GM19468 (cell line): ENCODE results near the gene LRRN2.
"Not testable (repeated sequence)": the region's sequence is repeated elsewhere in the genome, so short reads cannot be mapped to it uniquely, and the experiment has no call there.

Source experiments
- ATAC-seq: cut with Tn5 transposase; IDR thresholded peaks from one replicate; pipeline ENCODE4 v1.9.1; 2021; ENCODE audit warnings: mild to moderate bottlenecking, moderate library complexity, moderate number of reproducible peaks; ENCODE audit not compliant: unreplicated experiment; ENCODE audit errors: extremely low read depth

Gene LRRN2

DNA sequence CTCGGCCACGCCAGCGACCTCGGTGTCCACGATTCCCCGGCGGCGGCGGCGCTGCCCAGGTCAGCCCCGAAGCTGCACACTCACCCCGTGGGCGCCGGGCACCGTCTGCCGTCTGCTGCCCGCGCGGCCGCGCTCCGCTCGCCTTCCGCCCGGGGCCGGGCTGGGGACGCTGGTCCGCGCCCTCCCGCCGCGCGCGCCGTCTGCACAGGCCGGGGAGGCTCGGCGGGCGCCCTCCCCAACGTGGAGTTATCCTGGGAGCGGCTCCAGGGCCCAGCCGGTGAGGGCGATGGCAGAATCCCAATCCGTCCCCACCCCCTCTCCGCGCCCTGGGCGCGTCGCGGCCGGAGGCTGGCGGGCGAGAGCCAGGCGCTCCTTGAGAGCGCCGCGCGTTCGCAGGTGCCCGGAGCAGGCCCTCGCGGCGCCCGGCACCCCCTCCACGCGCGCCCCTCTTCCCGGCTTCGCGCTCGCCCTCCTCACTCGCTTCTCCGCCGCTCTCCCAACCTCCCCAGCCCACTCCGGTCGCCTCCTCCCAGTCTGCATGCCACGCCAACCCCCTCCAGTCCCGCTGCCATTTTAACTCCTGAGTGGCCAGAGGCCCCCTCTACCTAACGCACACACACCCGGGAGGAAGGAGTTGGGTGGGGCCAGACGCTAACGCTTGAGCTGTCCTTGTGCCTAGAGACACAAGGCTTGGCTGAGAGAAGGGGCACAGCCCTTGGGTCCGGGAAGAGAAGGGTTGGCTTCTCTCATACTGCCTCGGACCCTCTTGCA is at the start of gene LRRN2:
Gene LRRN2 (minus strand): TSS at position 503 of the 771 bp plus-strand sequence. CDS start 65,746 bp downstream, outside the sequence.
- ATAC-seq: no peak

DNA sequence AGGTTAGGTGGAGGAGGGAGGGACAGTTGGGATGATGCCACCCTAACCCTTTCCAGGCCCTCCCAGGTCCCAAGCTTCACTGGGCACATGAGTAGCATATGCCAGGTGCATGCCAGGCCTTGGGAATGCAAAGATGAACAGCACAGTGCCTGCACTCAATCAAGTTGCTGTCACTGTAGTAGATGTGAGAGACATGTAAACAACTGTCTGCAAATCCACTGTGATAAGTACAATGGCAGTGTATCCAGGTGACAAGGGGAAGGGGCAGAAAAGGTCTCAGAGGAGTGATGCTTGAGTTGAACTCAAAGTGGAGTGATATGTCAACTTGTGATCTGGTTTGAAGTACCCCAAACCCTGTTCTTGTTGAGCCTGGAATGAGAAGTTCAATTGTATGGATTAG is 49.5 kb upstream of the LRRN2 start:
- ATAC-seq: no peak

DNA sequence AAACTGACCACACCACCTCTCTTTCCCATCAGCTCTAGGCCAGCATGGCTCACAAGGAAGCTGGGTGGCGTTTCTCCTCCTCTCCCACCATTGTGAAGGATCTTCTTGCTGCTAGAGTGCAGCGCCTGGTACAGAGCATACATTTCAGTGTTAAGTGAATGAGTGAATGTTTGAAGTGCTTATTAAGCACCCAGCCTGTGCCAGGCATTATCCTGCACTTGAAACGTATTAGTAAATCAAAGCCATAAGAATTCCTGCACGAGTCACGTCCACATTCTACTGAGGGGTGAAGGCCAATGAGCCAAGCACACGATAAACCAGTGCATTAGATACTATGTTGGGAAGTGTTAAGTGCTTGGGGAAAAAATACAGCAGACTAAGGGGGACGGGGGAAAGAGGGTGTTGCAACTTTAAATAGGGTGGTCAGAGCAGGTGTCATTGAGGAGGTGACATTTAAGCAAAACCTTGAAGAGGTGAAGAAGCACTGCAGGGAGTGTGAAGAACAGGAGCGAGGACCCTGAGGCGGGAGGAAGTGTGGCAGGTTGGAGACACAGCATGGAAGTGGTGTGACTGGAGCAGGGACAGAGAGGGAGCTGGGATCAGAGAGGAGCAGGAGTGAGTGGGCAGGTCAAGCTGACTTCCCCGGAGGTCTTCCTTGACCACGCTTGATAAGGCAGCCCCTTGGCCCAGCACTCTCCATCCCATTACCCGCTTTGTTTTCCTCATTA is 48.5 kb upstream of the LRRN2 start:
- no peak for ATAC-seq

DNA sequence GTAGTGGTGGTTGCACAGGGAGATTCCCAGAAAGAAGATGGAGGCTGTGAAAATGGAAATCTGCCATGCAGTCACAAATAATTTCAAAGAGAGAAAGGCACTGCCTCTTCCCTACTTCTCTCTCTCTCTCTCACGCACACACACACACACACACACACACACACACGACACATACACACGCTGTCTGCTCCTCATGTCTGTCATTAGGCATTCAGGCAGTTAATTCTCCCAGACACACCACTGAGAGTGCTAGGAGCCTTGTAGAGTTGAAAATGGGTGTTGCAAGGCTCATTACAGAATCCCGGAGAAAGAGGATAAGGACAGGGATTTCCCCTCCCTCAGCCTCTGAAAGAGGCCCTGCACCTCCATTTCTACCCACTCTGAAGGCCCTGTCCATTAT is 47.8 kb upstream of the LRRN2 start:
- ATAC-seq: no peak

DNA sequence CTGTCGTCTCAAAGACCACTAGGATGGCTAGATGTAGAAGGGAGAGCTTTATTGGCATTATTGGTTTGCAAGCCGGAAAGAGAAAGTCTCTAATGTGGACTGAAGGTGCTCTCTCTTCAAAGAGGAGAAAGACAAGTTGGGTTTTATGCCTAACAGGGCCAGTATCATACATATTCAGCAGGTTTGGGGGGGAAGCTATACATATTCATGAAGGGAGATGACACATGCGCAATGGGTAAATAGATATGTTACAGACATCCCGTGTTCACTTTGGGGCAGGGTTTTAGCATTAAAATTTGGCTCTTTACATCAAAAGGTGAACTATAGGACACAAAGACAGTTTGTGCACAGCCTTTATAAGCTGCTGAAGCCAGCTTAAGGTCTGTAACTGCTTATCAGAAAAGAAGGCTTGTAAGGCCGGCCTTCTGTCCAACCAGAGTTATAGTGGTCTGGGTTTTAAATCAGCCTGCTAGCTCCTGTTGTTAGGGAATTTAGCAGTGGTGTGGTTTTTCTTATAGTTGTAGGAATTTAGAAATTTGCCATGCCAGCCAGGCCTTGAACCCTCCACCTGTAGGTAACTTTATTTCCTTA is 46.5 kb upstream of the LRRN2 start:
- ATAC-seq: no peak

DNA sequence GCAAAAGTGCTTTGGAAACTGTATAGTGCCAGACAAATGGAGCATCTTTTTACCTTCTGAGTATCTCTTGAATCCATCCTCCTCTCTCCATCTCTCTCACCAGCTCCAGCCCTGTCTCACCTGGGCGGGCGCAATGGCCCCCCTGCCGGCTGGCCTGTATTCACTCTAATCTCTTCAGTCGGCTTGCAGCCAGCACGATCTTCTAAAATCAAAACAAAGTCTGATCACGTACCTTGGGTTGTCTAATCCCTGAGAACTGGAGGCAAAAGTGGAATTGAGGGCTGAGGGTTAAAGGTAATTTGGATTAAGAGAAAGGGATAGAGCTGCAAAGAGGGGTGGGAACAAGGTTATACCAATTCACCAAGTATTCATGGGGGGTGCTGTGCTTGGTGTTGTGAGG is 46.0 kb upstream of the LRRN2 start:
- no peak for ATAC-seq

DNA sequence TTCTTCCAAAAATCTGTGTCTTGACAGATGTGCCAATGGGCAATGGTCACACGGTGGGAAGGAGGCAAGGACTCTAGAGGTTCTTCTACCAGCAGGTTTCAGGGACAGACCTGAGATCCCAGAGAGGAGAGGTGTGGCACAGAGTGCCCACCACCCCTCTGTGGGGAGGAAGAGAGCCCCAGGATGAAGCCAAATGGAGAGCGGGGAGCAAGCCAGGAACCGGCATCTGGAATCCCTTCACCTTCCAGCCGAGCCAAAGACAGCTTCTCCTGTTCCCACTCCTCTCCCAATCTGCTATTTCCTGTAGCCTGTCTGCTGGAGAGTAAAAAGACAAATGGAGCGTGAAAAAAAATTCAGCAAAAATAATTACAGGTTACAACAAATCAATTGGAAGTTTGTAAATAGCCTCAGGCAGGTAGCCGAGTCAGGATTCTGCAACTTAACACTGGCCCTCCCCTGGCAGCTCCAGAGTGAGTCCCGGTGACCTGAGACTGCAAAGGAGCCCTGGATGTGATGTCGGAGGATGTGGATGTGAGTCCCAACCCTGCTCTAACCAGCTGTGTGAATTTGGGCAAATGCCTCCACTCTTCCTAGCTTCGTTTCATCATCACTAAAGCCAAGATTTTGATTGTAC is 45.4 kb upstream of the LRRN2 start:
- ATAC-seq: no peak

DNA sequence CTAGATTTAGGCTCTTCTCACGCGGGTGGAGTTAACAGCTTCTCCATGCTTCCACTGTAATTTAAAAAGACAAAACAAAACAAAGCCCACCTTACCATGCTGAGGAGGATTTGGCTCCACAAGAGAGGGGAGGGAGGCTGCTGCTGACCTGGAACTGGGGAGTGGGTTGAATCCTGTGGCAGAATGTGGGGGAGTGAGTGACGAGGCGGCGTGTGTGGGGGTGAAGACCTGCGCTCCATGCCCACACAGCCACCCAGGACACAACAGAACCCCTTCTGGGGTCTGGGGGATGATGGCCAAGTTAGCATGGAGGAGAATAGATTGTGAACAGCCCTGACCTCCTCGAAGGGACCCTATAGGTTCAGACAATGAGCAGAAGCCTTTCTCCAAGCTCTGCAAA is 44.0 kb upstream of the LRRN2 start:
- no peak for ATAC-seq

DNA sequence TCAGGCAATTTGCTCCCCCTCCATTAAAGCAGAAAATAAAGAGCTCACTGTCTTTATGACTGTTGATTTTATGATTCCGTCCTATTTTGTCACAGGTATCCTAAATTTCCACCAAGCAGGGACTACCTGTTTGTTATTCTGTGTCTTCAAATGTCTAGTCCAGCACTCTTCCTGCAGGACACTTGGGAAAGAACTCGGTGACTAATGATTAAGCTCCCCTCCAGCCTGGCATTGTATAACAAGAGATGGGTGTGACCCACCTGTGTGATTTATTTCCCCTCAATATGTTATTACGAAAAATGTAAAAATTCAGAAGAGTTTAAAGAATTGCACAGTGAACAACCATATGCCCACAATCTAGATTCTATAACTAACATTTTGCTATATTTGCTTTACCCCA is 42.9 kb upstream of the LRRN2 start:
- ATAC-seq: no peak

DNA sequence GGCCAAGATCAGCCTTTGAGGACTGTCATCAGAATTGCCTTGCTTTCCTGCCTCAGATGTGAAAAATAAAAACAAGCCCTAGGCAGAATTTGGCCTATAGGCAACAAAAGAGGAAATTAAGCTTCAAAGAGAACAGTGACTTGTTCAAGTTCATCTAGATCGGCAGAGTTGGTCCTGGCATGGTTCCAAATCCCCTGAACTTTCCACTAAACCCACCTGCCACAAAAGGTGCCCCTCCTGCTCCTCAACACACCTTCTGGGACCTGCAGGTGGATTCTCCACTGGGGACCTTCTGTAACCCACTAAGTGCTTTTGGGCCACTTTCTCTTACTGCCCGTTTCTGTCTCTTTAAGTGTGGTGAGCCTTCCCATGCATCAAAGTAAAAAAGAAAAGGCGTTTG is 42.5 kb upstream of the LRRN2 start:
- no peak for ATAC-seq

DNA sequence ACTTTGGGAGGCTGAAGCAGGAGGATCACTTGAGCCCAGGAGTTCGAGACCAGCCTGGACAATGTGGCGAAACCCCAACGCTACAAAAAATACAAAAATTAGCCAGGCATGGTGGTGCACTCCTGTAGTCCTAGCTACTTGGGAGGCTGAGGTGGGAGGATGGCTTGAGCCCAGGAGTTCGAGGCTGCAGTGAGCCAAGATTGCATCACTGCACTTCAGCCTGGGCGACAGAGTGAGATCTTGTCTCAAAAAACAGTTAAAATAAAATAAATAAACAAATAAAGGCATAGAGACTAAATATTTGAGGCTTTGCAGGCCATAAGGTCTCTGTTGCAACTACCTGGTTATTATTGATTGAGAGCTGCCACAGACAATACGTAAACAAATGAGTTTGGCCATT is 41.9 kb upstream of the LRRN2 start:
- ATAC-seq: not testable (repeated sequence)

DNA sequence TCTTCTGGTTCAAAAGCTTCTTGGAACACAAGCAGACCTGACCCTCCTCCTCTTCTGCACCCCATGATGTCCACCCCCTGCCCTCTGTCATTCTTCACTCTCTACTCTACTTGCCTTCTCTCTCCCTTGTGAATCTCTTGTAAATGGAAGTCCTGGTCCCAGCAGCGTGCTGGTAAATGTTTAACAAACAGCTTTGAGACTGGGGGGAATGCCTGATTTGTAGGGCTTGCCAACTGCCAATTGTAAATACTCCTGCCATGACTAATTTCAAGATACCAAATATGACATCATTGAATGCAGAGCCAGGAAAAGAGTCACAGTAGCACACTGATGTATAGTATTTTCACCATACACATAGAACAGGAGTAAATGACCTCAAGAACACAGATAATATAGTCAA is 40.9 kb upstream of the LRRN2 start:
- ATAC-seq: no peak

DNA sequence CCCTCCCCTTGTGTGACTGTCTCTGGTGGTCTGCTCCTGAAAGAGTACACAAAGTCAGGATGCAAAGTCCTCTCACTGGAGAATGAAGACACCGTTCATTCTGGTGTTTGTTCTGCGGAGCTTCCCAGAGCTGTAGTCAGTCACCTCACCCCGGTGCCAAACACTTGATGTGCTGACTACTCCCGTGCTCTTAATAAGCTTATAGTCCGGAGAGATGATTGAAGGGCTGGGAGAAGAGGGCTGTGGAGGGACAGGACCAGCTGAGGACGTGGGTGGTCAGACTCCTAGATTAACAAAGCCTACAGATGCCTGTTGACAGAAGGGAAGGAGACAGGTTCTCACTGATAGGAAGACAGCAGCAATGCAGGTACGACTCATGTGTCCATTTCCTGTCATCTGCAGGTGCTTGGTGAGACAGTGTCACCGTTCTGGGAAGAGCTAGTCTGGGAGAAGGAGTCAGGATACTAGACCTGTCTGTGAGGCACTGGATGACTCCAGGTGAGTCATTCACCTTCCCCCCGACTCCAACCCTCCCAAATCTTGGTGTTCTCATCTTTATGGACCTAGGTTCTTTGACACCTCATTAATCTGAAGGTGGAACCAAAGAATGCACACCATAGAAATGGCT is 40.4 kb upstream of the LRRN2 start:
- no peak for ATAC-seq

DNA sequence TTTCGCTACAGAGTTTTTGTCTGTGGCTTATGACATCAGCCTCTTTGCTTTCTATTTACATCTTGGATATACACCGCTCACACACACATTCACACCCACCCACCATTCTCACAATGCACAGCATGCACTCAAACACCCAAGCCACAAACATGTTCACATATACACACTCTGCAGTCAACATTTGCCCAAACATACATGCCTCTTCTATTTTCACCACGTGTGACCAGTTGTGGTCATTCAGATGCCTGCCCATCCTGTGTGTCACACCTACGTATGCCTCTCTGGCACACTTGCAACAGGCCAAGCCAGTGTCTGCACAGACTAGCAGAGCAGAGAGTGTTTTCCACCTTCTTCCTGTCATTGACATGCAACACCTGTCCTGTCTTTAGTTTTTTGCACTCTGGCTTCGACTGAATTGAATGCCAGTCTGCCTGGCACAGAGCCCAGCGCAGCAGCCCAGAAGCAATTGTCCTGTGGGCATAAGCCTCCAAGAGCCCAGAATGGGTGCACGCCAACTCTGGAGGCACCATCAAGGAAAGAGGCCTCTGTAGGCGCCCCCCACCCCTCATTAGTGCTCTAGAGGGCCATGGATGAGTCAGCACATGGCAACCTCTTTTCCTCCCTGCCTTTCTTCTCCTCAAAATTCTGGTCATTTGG is 37.7 kb upstream of the LRRN2 start:
- no peak for ATAC-seq

DNA sequence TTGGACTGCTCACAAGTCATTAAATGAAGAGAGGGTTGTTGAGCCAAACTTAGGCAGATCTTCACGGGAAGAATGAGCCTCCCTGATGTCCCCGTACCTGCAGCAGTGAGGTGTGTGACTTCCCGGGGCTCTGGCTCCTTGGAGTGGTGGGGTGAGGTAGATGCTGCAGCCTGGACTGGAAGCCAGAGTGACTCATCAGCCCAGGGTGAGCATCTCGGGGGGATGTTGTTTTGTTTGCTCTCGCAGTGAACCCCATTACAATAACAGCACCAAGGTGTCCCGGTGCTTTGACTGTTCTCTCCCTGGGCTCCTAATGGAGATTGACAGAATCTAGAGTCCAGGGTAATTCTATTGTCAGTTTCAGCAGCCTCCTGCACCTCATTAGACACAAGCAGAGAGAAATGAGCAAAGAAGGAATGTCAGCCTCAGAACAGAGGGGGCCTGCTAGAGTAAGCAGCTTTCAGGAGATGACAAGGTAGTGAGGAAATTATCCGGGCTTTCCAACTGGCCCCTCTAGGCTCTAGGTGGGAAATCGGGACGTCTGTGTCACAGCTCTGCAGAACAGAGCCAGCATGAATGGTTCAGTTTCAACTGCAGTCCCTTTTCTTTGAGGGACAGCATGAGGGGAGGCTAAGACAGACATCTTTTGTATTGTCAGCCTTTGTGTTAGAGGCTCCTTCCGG is 36.0 kb upstream of the LRRN2 start:
- ATAC-seq: no peak

DNA sequence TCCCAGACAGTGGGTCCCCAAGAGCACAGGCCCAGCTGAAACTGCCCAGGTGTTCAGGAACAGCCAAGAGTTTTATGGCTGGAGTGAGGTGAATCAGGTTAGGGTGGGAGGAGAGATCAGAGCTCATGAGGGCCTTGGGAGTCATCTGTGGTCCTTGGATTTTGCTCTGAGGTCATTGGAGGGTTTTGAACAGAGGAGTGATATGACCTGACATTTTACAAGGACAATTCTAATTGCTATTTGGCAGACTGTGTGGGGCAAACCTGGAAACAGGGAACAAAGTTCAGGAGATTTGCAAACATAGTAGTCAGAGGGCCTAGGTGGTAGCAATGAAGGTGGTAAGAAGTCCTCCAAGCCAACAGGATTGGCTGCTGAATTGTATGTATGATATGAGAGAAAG is 31.1 kb upstream of the LRRN2 start:
- no peak for ATAC-seq

DNA sequence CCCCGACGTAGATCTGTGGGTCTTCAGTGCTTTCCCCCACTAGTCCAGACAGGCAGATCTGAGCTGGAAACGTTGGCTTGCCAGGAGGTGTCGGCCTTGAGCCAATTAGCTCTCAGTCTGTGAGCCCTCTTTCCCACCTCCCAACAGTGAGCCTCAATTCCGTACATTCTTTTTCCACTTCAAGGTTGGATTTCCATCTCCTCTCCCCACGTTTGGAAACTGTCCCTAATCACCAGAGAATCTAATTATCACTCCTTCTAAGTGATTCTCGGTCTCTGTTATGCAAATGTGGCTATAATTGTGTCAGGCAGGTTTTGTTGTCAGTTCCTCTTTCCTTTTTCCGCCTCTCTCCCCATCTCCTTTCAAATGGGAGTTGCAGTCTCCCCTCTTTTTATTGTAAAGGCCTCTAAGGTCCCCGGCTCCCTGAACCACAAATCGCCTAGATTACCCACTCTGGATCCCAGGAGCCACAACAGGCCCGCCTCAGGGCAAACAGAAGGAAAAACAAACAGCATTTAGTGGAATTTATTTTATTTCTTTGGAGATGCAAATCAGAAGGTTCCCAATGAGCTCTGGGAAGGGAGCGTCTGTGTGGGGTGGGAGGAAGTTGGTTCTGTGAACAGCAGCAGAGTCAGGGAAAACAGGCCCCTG is 29.4 kb upstream of the LRRN2 start:
- no peak for ATAC-seq

DNA sequence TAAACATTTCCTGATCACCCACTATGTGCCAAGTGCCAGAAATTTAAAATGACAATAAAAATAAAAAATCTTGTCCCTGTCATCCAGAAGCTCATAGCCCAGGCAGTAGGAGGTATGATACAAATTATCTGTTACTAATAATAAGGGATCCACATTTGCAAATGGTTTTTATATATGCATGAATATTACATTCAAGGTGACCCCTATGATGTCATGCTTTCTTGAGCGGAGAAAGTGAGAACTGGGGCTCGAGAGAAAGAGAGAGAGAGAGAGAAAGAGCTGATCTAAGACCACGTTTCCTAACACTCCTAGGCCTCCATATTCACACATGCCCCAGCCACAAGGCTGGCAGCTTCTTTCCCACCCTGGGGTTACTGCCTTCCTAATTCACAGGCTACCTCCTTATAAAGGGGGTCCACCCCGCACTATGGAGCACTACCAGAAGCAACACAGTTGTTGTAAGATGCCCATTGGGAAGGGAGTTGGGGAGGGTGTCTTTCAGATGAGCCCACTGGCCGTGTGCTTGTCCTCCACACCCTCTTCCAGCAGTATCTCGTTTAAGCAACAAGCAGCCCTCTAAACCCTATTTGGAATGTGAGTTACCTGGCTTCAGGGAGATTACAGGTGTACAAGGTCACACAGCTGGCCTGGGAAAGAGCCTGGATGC is 28.8 kb upstream of the LRRN2 start:
- no peak for ATAC-seq
